SK-N-SH (cell line): ENCODE results near the gene C5orf52. TPM values are rescaled to one million over a fixed set of nuclear protein-coding genes. Genes with fewer than 3 reads are reported as not detected.
A peak's percentile ranks its signal among the peaks of the same experiment; 100 is the strongest.
"Not testable (repeated sequence)": the region's sequence is repeated elsewhere in the genome, so short reads cannot be mapped to it uniquely, and the experiment has no call there.

Experiments used
- CTCF ChIA-PET: fragments of 300-600, 350-600 bp; formaldehyde crosslinking; extraction: SDS; loops from one replicate; lab custom pipeline; 2021; lab: Yijun Ruan, JAX
- POLR2A ChIA-PET: fragments of 350-600 bp; sonication (Branson Sonifier 250); formaldehyde crosslinking; extraction: SDS; loops from one replicate; lab custom pipeline; 2020; ENCODE audit warnings: antibody characterized with exemption, inconsistent platforms; lab: Yijun Ruan, JAX
- DNase-seq: peaks from one replicate; pipeline ENCODE4 v3.0.0; 2012
- H2AFZ ChIP-seq: fragments of 200-600 bp; sonication (generic); 2 replicates; pipeline ENCODE4 v1.8.1; 2016; ENCODE audit warnings: antibody characterized with exemption, mild to moderate bottlenecking, low read depth
- H3F3A ChIP-seq: fragments of 200-600 bp; sonication (generic); replicated peaks from 2 replicates; pipeline ENCODE3; 2016; ENCODE audit warnings: antibody characterized with exemption, mild to moderate bottlenecking; ENCODE audit not compliant: insufficient read depth
- H3K27ac ChIP-seq, 2 experiments: fragments of 200-500 bp in 1 of 2; fragments of 200-600 bp in 1 of 2; sonication (Bioruptor generic) in 1 of 2; sonication (generic), shearing (Covaris generic) in 1 of 2; 2 replicates each; pipeline versions ENCODE4 v1.5.1 to v1.6.1; 2014 to 2016; ENCODE audit warnings: low read depth in 2 of 2, inconsistent platforms in 1 of 2, low read length in 1 of 2, mild to moderate bottlenecking in 1 of 2, mixed read lengths in 1 of 2
- H3K27me3 ChIP-seq: fragments of 200-600 bp; sonication (generic), shearing (Covaris generic); 2 replicates; pipeline ENCODE4 v1.6.1; 2016; ENCODE audit warnings: mixed run types; ENCODE audit not compliant: insufficient read depth
- H3K36me3 ChIP-seq, 2 experiments: fragments of 200-500 bp in 1 of 2; fragments of 200-600 bp in 1 of 2; sonication (Bioruptor generic) in 1 of 2; sonication (generic) in 1 of 2; replicated peaks in 1 of 2; 2 replicates each; pipeline versions ENCODE3 to v1.5.1; 2014 to 2016; ENCODE audit warnings: low read length in 1 of 2, mild to moderate bottlenecking in 1 of 2; ENCODE audit not compliant: insufficient read depth in 2 of 2, control insufficient read depth in 1 of 2
- H3K4me1 ChIP-seq, 2 experiments: fragments of 200-500 bp in 1 of 2; fragments of 200-600 bp in 1 of 2; sonication (Bioruptor generic) in 1 of 2; sonication (generic), shearing (Covaris generic) in 1 of 2; 2 replicates each; pipeline versions ENCODE4 v1.5.1 to v1.6.1; 2014 to 2016; ENCODE audit warnings: low read depth in 1 of 2, low read length in 1 of 2, mixed run types in 1 of 2; ENCODE audit not compliant: insufficient read depth in 2 of 2, control insufficient read depth in 1 of 2
- H3K4me2 ChIP-seq: fragments of 200-600 bp; sonication (generic), shearing (Covaris generic); 2 replicates; pipeline ENCODE4 v1.6.1; 2017; ENCODE audit warnings: mixed run types
- H3K4me3 ChIP-seq, 2 experiments: fragments of 200-500 bp in 1 of 2; fragments of 200-600 bp in 1 of 2; sonication (Bioruptor generic) in 1 of 2; sonication (generic), shearing (Covaris generic) in 1 of 2; 2 replicates each; pipeline versions ENCODE4 v1.5.1 to v1.8.1; 2014 to 2016; ENCODE audit warnings: low read depth in 2 of 2, inconsistent platforms in 1 of 2, low read length in 1 of 2, mild to moderate bottlenecking in 1 of 2, mixed read lengths in 1 of 2, moderate library complexity in 1 of 2
- H3K79me2 ChIP-seq: fragments of 200-600 bp; sonication (generic); 2 replicates; pipeline ENCODE4 v1.8.1; 2017; ENCODE audit warnings: mild to moderate bottlenecking; ENCODE audit not compliant: insufficient read depth
- H3K9ac ChIP-seq: fragments of 200-600 bp; sonication (generic); 2 replicates; pipeline ENCODE4 v1.6.1; 2017; ENCODE audit warnings: mixed run types
- H3K9me2 ChIP-seq: fragments of 200-600 bp; sonication (generic); 2 replicates; pipeline ENCODE4 v1.6.1; 2017; ENCODE audit warnings: mixed run types
- H3K9me3 ChIP-seq: fragments of 200-600 bp; sonication (generic); 2 replicates; pipeline ENCODE4 v1.6.1; 2017; ENCODE audit warnings: mixed run types, mild to moderate bottlenecking, moderate library complexity
- H4K20me1 ChIP-seq: fragments of 200-600 bp; sonication (generic); 2 replicates; pipeline ENCODE4 v1.6.1; 2017; ENCODE audit warnings: mild to moderate bottlenecking, mixed run types; ENCODE audit not compliant: insufficient read depth
- CTCF ChIP-seq: fragments of 200-600 bp; sonication (generic); IDR thresholded peaks from 2 replicates; pipeline ENCODE4 v1.6.1; 2017; ENCODE audit warnings: antibody characterized with exemption, mild to moderate bottlenecking, moderate library complexity
- ELF1 ChIP-seq: IDR thresholded peaks from 2 replicates; pipeline ENCODE4 v1.4.0; 2012
- EP300 ChIP-seq, 2 experiments: IDR thresholded peaks; 2 replicates each; pipeline versions ENCODE4 v1.4.0 to v1.6.1; 2012; ENCODE audit warnings: borderline replicate concordance in 1 of 2, low read depth in 1 of 2, low read length in 1 of 2
- FOXM1 ChIP-seq: IDR thresholded peaks from 2 replicates; pipeline ENCODE4 v1.4.0; 2012; ENCODE audit warnings: low read depth, mild to moderate bottlenecking
- GATA2 ChIP-seq: sonication (generic); formaldehyde crosslinking; IDR thresholded peaks from 2 replicates; pipeline ENCODE4 v1.5.0; 2020; ENCODE audit warnings: mild to moderate bottlenecking, missing genetic modification reagents
- JUND ChIP-seq: IDR thresholded peaks from 2 replicates; pipeline ENCODE4 v1.4.0; 2012
- MAX ChIP-seq: IDR thresholded peaks from 2 replicates; pipeline ENCODE4 v1.4.0; 2012; ENCODE audit warnings: low read depth
- MEF2A ChIP-seq: IDR thresholded peaks from 2 replicates; pipeline ENCODE4 v1.4.0; 2012; ENCODE audit warnings: low read depth, borderline replicate concordance
- NFIC ChIP-seq: IDR thresholded peaks from 2 replicates; pipeline ENCODE4 v1.4.0; 2012; ENCODE audit warnings: borderline replicate concordance
- NRF1 ChIP-seq: IDR thresholded peaks from 2 replicates; pipeline ENCODE4 v1.6.1; 2012; ENCODE audit warnings: low read depth, mild to moderate bottlenecking, low read length
- RCOR1 ChIP-seq: fragments of 150-350 bp; IDR thresholded peaks from 2 replicates; pipeline ENCODE4 v1.6.1; 2017; ENCODE audit warnings: antibody characterized with exemption, low read length
- RFX5 ChIP-seq: IDR thresholded peaks from 2 replicates; pipeline ENCODE4 v1.6.1; 2012; ENCODE audit warnings: mild to moderate bottlenecking, improper control_type of control experiment, low read length
- TAF1 ChIP-seq: IDR thresholded peaks from 2 replicates; pipeline ENCODE4 v1.6.1; 2012; ENCODE audit warnings: low read depth, mild to moderate bottlenecking, low read length, moderate library complexity, borderline replicate concordance
- WGBS: methylation state at CpG from one replicate; pipeline ENCODE4 v1.1.6; 2017; ENCODE audit warnings: low lambda C conversion rate; 5-methylcytosine and 5-hydroxymethylcytosine counted together
- polyA plus RNA-seq, 3 experiments: library from polyadenylated mRNA; depleted of rRNA; stranded (reverse); fragments of >200 nt; gene quantifications; 2 replicates each; pipeline ENCODE4 v1.2.3, GENCODE V29; 2012

Gene C5orf52
- polyA plus RNA-seq, 1 of the 3 experiments (the other 2 are of a cell fraction) = not detected

GRCh38 chr5:157671592-157672330 is 428 bp downstream of the C5orf52 start:
- Histone ChIP-seq H3F3A (no peaks in the 10 kb centered on the region), H3K27me3 (no peaks in the 10 kb centered on the region), H3K27ac (no peak overlapping the region), H2AFZ (peak overlapping the region; percentile 78), H3K9me2 (no peaks in the 10 kb centered on the region), H3K79me2 (no peaks in the 10 kb centered on the region), H4K20me1 (no peaks in the 10 kb centered on the region), H3K9ac (peak overlapping the region; percentile 63; the same call in 1 of the 2 replicates), H3K4me3 (peak overlapping the region; percentile 53 to 60), H3K4me2 (peak overlapping the region; percentile 59), H3K36me3 (no peaks in the 10 kb centered on the region), H3K9me3 (no peaks in the 10 kb centered on the region)
- CTCF ChIA-PET = no interaction called here
- POLR2A ChIA-PET = no interaction called here
- 86% methylated on average over 28 of the region's 57 CpGs for WGBS
- no peak for DNase-seq
- TF ChIP-seq FOXM1 = no peak
- TF ChIP-seq JUND = no peak
- TF ChIP-seq, all 33 proteins: peak for 0
- H3K4me1 ChIP-seq = no peaks in the 10 kb centered on the region

- no peak for DNase-seq
- H3K4me3 ChIP-seq = no peak overlapping the region
- H3K79me2 ChIP-seq = no peaks in the 10 kb centered on the region
- no peaks in the 10 kb centered on the region for H3K9me2 ChIP-seq
- H2AFZ ChIP-seq = no peak overlapping the region
- H4K20me1 ChIP-seq = no peaks in the 10 kb centered on the region
- TF ChIP-seq JUND (no peak), MEF2A (no peak), CTCF (no peak), MAX (no peak), GATA2 (CRISPR knock-in tag) (no peak), NFIC (no peak), RCOR1 (no peak), RFX5 (no peak), EP300 (IDR thresholded peaks at IDR 0.05; ENCODE audit: borderline replicate concordance in 1 of 2, low read depth in 1 of 2, low read length in 1 of 2) (no peak), TAF1 (no peak), ELF1 (no peak), NRF1 (no peak)
- H3K27me3 ChIP-seq = no peaks in the 10 kb centered on the region
- no peak overlapping the region for H3K27ac ChIP-seq
- ChIA-PET CTCF (no interaction called here), POLR2A (no interaction called here)
- no peaks in the 10 kb centered on the region for H3K4me1 ChIP-seq
- H3K9me3 ChIP-seq = no peaks in the 10 kb centered on the region
- H3K36me3 ChIP-seq = no peaks in the 10 kb centered on the region
- H3F3A ChIP-seq = no peaks in the 10 kb centered on the region
- no peak overlapping the region for H3K9ac ChIP-seq
- H3K4me2 ChIP-seq = no peak overlapping the region
- 93% methylated on average over 8 of the region's 8 CpGs for WGBS
These were observed 1.6 kb downstream of the C5orf52 start for GRCh38 chr5:157672976-157673375.

GRCh38 chr5:157674351-157674750 is 3.0 kb downstream of the C5orf52 start:
- H3K4me2 ChIP-seq, H2AFZ ChIP-seq, H3K4me1 ChIP-seq, H3K9me3 ChIP-seq, H3K79me2 ChIP-seq, H3K27me3 ChIP-seq, H3K36me3 ChIP-seq, H3K4me3 ChIP-seq, H3K27ac ChIP-seq, DNase-seq, H3F3A ChIP-seq, H3K9ac ChIP-seq, H3K9me2 ChIP-seq, POLR2A ChIA-PET, H4K20me1 ChIP-seq: not testable (repeated sequence)
- WGBS = 86% methylated on average over 4 of the region's 4 CpGs
- CTCF ChIA-PET = interaction anchor here (1.1 kb wide), 1 partner anchor 69 kb away, joined by 3 read pairs; no protein-coding TSS in a partner anchor
